Bronchial epithelial cell (primary cell): ENCODE results near the gene KDM4B. TPM values are rescaled to one million over a fixed set of nuclear protein-coding genes. Genes with fewer than 3 reads are reported as not detected.

Experiments used
- DNase-seq: peaks from one replicate; pipeline ENCODE4 v3.0.0-alpha.2; 2010; ENCODE audit warnings: low read depth
- FAIRE-seq: peaks from 2 replicates; lab custom pipeline; 2011; peaks lifted over from hg19 to GRCh38; lab: Jason Lieb, UNC
- H3K27me3 ChIP-seq: 2 replicates; pipeline ENCODE4 v1.5.1; 2011; ENCODE audit warnings: low read length; ENCODE audit not compliant: control insufficient read depth, insufficient read depth
- H3K36me3 ChIP-seq: 2 replicates; pipeline ENCODE4 v1.5.1; 2011; ENCODE audit warnings: low read length; ENCODE audit not compliant: control insufficient read depth, insufficient read depth
- H3K4me3 ChIP-seq: 2 replicates; pipeline ENCODE4 v1.5.1; 2011; ENCODE audit warnings: mild to moderate bottlenecking, low read depth, low read length, control low read depth
- CTCF ChIP-seq: IDR thresholded peaks from 2 replicates; pipeline ENCODE4 v1.5.1; 2011; ENCODE audit warnings: mild to moderate bottlenecking, moderate library complexity, low read length, control low read depth, inconsistent platforms; ENCODE audit not compliant: insufficient read depth, severe bottlenecking
- total RNA-seq: library from RNA; depleted of rRNA; stranded (reverse); fragments of >200 nt; gene quantifications from 2 replicates; pipeline ENCODE4 v1.2.1, GENCODE V29; 2014

KDM4B gene
- total RNA-seq, 1 donor from 2014 or later = 12.6 TPM

GRCh38 chr19:5173993-5174392 lies 205.1 kb downstream of the KDM4B start:
- FAIRE-seq = no peak
- no peaks in the 10 kb centered on the region for H3K27me3 ChIP-seq
- H3K4me3 ChIP-seq = no peak overlapping the region
- no peak for TF ChIP-seq CTCF
- DNase-seq = no peak
- H3K36me3 ChIP-seq = no peaks in the 10 kb centered on the region

GRCh38 chr19:5177745-5178450 lies 209.0 kb downstream of the KDM4B start:
- no peaks in the 10 kb centered on the region for H3K36me3 ChIP-seq
- no peak for DNase-seq
- H3K4me3 ChIP-seq = no peak overlapping the region
- no peaks in the 10 kb centered on the region for H3K27me3 ChIP-seq
- FAIRE-seq = no peak
- no peak for TF ChIP-seq CTCF

- FAIRE-seq = no peak
- no peak for TF ChIP-seq CTCF
- H3K27me3 ChIP-seq = no peaks in the 10 kb centered on the region
- no peaks in the 10 kb centered on the region for H3K36me3 ChIP-seq
- no peak overlapping the region for H3K4me3 ChIP-seq
- DNase-seq = no peak
Measured at GRCh38 chr19:5178841-5179240, 209.9 kb downstream of the KDM4B start.

- no peak overlapping the region for H3K4me3 ChIP-seq
- no peak for TF ChIP-seq CTCF
- DNase-seq = no peak
- FAIRE-seq = no peak
- H3K36me3 ChIP-seq = no peaks in the 10 kb centered on the region
- no peaks in the 10 kb centered on the region for H3K27me3 ChIP-seq
Measured at GRCh38 chr19:5179256-5179655, 210.3 kb downstream of the KDM4B start.

- no peak for DNase-seq
- TF ChIP-seq CTCF = no peak
- H3K36me3 ChIP-seq = no peaks in the 10 kb centered on the region
- H3K4me3 ChIP-seq = no peak overlapping the region
- H3K27me3 ChIP-seq = no peaks in the 10 kb centered on the region
- no peak for FAIRE-seq
Measured at GRCh38 chr19:5181329-5181728, 212.4 kb downstream of the KDM4B start.

GRCh38 chr19:5182751-5183150 lies 213.8 kb downstream of the KDM4B start:
- FAIRE-seq = no peak
- no peak for TF ChIP-seq CTCF
- no peaks in the 10 kb centered on the region for H3K36me3 ChIP-seq
- H3K27me3 ChIP-seq = no peaks in the 10 kb centered on the region
- no peak for DNase-seq
- H3K4me3 ChIP-seq = no peak overlapping the region
